IPS DF 4.7 (cell line): ENCODE data around the gene MCEMP1.

Experiments
- DNase-seq: peaks from one replicate; pipeline ENCODE4 v3.0.0-alpha.2; 2013; ENCODE audit warnings: low spot score; ENCODE audit errors: extremely low read depth

The MCEMP1 gene

GRCh38 chr19:7729211-7729610 lies 52.3 kb downstream of the MCEMP1 start:
- no peak for DNase-seq
